ENCODE results near the gene CAVIN4. TPM values are rescaled to one million over a fixed set of nuclear protein-coding genes. Genes with fewer than 3 reads are reported as not detected.
A peak's percentile ranks its signal among the peaks of the same experiment; 100 is the strongest.

Gene CAVIN4
- total RNA-seq, 2 experiments from 2014 or later = not detected

DNA sequence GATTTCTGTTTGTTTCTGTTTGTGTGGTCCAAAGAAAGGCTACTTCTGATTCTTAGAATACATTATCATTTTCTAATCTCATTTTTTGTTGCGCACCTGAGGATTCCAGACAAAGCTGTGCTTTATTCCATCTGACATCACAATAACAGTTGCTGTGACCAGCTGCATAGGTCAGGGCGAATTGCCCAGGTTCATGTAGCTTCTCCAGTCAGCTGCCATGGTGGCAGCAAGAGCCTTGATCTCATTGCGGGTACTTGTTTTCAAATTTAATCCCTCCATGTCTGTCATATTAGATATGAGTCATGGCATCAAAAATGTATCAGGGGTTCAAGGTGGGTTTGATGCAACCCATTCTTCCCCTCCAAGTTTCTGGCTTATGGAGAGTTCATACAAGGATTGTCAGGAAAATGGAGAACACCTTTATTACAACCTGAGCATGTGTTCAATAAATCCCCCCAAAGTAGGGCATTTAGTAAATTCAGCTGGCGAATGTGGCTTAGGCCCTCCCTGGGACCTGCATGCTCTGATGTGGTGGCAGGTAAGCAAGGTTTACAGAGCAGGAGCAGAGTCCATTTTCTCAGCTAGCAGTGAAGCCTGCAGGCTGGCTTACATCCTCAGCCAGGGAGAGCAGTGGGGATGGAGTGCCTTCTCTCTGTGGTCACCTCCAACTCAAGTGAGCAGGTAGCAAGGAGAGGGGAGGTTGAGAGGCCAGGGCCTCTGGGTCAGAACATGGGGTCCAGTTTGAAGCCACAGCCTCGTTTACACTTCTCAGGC, 13.9 kb downstream of the CAVIN4 start:
- no peaks in the 10 kb centered on the region for H3K27me3 Mint-ChIP-seq (ENCODE audit: low read depth)
- H3K4me1 Mint-ChIP-seq (ENCODE audit: low read depth) = no peaks in the 10 kb centered on the region
- no peaks in the 10 kb centered on the region for H3K36me3 Mint-ChIP-seq (ENCODE audit: low read depth)
- DNase-seq = no peak
- CTCF ChIA-PET = interaction anchor here (1.4 kb wide), 1 partner anchor 9 kb away, joined by 4 read pairs; no protein-coding TSS in a partner anchor
- intact Hi-C loops (cut with micrococcal nuclease) = loop anchor here (10.0 kb wide), 1 partner anchor 117 kb away; the partner anchor contains the start of gene TMEFF1
- no peaks in the 10 kb centered on the region for H3K9me3 Mint-ChIP-seq
- no peak overlapping the region for H3K27ac Mint-ChIP-seq
- no peak overlapping the region for H3K4me3 Mint-ChIP-seq

DNA sequence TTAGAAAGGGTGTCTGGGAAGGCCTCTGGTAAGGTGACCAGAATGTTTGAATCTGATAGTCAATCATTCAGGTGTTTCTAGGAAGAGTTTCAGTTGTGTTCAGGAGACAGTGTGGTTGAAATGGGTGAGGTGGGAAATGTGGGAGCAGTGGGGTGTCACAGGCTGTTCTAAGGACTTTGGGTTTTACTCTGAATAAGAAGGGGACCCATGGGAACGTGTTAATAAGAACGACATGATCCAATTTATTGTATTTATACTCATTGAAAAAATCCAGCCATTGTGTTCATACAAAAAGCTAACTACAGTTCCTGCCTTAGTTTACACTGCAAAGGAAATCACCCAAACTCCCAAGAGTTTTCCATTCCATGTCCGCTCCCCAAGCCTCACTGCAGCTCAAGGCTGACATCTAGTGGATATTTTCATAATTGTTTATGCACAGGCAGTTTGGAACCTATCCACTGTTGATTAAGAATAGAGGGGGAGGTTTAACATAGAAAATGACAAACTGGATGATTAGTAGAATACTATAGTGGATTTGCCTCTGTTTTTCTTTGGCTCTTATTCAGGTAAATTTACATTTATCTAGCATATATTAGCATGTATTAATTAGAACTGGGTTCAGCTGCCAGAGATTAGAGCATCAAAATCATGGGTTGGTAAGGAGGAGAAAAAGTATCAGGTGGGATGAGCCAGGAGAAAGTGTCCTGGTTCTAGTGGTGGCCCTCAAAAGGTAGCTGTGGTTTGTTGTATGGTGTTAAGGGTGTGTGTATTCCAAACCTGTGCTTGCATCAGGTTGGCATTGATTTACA, 17.7 kb downstream of the CAVIN4 start:
- Mint-ChIP-seq H3K4me1 (ENCODE audit: low read depth) (peaks cover 15% of the 10 kb centered on the region), H3K36me3 (ENCODE audit: low read depth) (no peaks in the 10 kb centered on the region), H3K4me3 (no peak overlapping the region), H3K27me3 (ENCODE audit: low read depth) (no peaks in the 10 kb centered on the region), H3K9me3 (no peaks in the 10 kb centered on the region), H3K27ac (no peak overlapping the region)
- DNase-seq = peak; percentile 38
- intact Hi-C loops (cut with micrococcal nuclease) = loop anchor here (1.0 to 10.0 kb wide), 13 partner anchors 90 to 1411 kb away; partner anchors contain the start of genes ALG2, MRPL50, NR4A3 and SEC61B
- CTCF ChIA-PET = interaction anchor here (0.5 to 1.8 kb wide), 13 partner anchors 12 to 1330 kb away, joined by 3 to 7 read pairs (median 3); no protein-coding TSS in a partner anchor

DNA sequence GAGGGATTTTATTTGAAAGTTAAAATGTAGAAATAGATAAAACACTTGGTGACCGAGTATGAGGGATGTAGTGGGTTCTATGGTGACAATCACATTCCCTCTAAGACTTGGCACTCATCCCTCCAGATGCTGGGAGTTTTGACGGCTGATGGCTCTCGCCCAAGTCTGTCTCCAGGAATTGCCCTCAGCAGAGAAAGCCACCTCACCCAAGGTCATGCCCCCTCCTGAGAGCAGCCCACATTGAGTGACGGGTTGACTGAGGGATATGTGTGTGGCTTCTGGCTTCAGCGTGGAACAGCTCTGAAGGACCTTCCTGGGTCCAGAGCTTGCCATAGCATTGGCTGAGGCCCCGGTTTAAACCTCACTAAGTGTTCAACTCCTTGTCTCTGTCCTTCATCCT, 19.4 kb downstream of the CAVIN4 start:
- CTCF ChIA-PET = interaction anchor here (0.7 to 1.4 kb wide), 2 partner anchors 11 to 224 kb away, joined by 3 read pairs; no protein-coding TSS in a partner anchor
- Mint-ChIP-seq H3K27me3 (ENCODE audit: low read depth) (no peaks in the 10 kb centered on the region), H3K9me3 (no peaks in the 10 kb centered on the region), H3K4me3 (no peak overlapping the region), H3K4me1 (ENCODE audit: low read depth) (peaks cover 15% of the 10 kb centered on the region), H3K36me3 (ENCODE audit: low read depth) (no peaks in the 10 kb centered on the region), H3K27ac (no peak overlapping the region)
- intact Hi-C loops (cut with micrococcal nuclease) = loop anchor here (5.0 to 10.0 kb wide), 7 partner anchors 122 to 1375 kb away; partner anchors contain the start of genes ALG2, MRPL50, NR4A3 and SEC61B
- no peak for DNase-seq

DNA sequence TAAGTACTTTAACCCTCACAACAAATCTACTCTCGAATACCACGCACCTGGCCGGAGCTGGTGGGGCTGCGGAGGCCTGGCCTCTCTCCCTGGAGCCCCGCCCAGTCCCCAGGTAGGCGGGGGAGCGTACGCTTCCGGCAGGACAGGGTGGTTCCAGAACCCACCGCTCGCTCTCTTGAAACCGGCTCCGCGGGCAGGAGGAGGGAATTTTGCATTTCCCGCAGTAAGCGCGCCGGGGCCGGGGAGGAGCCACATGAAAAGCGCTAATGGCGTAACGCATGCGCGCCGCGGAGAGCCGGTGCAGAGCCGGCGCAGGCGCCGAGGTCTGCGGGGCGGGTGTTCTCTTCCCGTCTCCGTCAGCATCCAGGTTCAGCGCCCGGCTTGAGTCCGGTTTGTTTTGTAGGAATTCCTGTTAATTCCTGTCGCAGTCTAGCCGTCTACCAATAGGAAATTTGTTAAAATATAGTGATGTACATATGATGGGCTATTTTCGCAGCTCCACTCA, 20.8 kb downstream of the CAVIN4 start:
- H3K4me3 Mint-ChIP-seq = peak overlapping the region; percentile 72
- no peaks in the 10 kb centered on the region for H3K27me3 Mint-ChIP-seq (ENCODE audit: low read depth)
- H3K9me3 Mint-ChIP-seq = no peaks in the 10 kb centered on the region
- peak; percentile 83 for DNase-seq
- CTCF ChIA-PET = interaction anchor here (0.6 to 4.1 kb wide), 3 partner anchors 11 to 714 kb away, joined by 3 to 42 read pairs (median 4); no protein-coding TSS in a partner anchor
- H3K27ac Mint-ChIP-seq = peak overlapping the region; percentile 58
- no peaks in the 10 kb centered on the region for H3K36me3 Mint-ChIP-seq (ENCODE audit: low read depth)
- peaks cover 15% of the 10 kb centered on the region for H3K4me1 Mint-ChIP-seq (ENCODE audit: low read depth)
- intact Hi-C loops (cut with micrococcal nuclease) = loop anchor here (1.0 to 10.0 kb wide), 11 partner anchors 124 to 1376 kb away; partner anchors contain the start of genes ALG2, INVS, MRPL50 and NR4A3

DNA sequence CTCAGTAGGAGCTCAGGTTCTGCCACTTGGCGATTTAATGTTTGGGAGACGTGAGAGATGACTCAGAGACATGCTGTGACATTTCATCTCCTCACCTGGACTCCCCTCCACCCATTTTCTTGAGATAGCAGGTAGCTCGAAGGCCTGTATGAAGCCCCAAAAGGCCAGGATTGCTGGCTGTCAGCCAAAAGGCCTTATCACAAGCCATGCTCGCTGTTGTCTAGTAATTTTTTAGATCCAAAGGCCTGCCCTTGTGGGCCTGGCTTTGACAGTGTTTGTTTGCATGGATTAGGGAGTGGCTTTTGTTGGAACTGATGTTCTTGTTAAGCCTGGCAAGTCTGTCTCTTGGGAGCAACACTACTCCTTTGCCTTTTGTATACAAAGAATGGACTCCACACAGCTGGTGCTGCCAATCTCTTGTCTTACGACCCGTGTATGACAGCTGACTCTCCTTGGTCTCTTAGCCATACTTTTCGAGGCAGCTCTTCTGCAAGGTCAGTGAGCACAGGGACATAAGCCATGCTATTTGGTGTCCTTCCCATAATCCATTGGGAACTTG, 22.7 kb downstream of the CAVIN4 start:
- intact Hi-C loops (cut with micrococcal nuclease) = loop anchor here (1.0 to 5.0 kb wide), 3 partner anchors 112 to 930 kb away; no protein-coding TSS in a partner anchor
- Mint-ChIP-seq H3K9me3 (no peaks in the 10 kb centered on the region), H3K4me3 (no peak overlapping the region), H3K27me3 (ENCODE audit: low read depth) (no peaks in the 10 kb centered on the region), H3K4me1 (ENCODE audit: low read depth) (peaks cover 15% of the 10 kb centered on the region), H3K27ac (no peak overlapping the region), H3K36me3 (ENCODE audit: low read depth) (no peaks in the 10 kb centered on the region)
- DNase-seq = no peak
- CTCF ChIA-PET = interaction anchor here (1.5 to 4.1 kb wide), 5 partner anchors 9 to 712 kb away, joined by 4 to 42 read pairs (median 5); no protein-coding TSS in a partner anchor

DNA sequence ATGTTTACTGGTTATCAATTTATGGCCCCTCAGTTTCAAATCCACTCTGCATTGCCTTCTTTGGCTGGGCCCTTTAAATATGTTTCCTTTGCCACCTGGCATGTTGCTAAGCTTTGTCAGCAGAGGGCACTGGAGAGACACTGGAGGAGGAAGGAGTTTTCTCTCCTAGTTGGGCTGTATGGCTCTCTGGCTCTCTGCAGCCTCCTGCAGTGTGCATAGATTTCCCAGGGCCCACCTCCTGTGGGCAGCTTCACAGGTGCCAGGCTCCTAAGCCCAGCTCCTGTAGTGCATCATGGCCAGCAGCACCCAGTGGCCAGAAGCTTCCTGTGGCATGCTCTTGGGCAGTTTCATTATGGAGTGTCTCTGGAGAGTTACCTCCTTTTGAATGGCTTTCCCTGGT, 23.3 kb downstream of the CAVIN4 start:
- Mint-ChIP-seq H3K4me1 (ENCODE audit: low read depth) (peaks cover 15% of the 10 kb centered on the region), H3K9me3 (no peaks in the 10 kb centered on the region), H3K27ac (no peak overlapping the region), H3K36me3 (ENCODE audit: low read depth) (no peaks in the 10 kb centered on the region), H3K4me3 (no peak overlapping the region), H3K27me3 (ENCODE audit: low read depth) (no peaks in the 10 kb centered on the region)
- peak; percentile 61 for DNase-seq
- CTCF ChIA-PET = interaction anchor here (0.6 to 4.1 kb wide), 12 partner anchors 10 to 1006 kb away, joined by 3 to 42 read pairs (median 4); no protein-coding TSS in a partner anchor
- intact Hi-C loops (cut with micrococcal nuclease) = loop anchor here (1.0 to 5.0 kb wide), 3 partner anchors 111 to 929 kb away; no protein-coding TSS in a partner anchor

DNA sequence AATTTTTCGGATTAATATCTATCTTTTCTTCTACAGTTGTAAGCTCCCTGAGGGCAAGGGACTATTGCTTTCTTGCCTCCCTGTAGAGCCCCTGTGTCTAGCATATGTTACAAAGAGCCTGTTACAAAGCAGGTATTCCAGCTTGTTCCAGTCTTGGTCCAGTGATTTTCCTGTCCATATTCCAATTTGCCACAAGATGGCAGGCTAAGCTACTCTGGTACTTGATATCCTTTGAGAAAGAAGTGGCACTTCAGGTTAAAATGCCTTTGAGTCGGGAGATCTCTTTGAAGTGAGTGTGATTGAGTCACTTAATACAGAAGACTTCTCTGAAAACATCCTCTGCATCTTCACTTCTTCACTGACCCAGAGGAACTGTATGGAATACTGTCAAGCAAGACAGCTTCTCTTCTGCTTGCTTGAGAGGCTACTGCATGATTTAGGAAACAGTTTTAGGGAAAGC, 24.5 kb downstream of the CAVIN4 start:
- Mint-ChIP-seq H3K4me3 (no peak overlapping the region), H3K4me1 (ENCODE audit: low read depth) (peaks cover 15% of the 10 kb centered on the region), H3K9me3 (no peaks in the 10 kb centered on the region), H3K27ac (no peak overlapping the region), H3K27me3 (ENCODE audit: low read depth) (no peaks in the 10 kb centered on the region), H3K36me3 (ENCODE audit: low read depth) (no peaks in the 10 kb centered on the region)
- intact Hi-C loops (cut with micrococcal nuclease) = loop anchor here (1.0 to 5.0 kb wide), 2 partner anchors 110 to 709 kb away; no protein-coding TSS in a partner anchor
- CTCF ChIA-PET = interaction anchor here (0.6 to 4.1 kb wide), 14 partner anchors 13 to 787 kb away, joined by 3 to 42 read pairs (median 4); no protein-coding TSS in a partner anchor
- DNase-seq = peak; percentile 17

DNA sequence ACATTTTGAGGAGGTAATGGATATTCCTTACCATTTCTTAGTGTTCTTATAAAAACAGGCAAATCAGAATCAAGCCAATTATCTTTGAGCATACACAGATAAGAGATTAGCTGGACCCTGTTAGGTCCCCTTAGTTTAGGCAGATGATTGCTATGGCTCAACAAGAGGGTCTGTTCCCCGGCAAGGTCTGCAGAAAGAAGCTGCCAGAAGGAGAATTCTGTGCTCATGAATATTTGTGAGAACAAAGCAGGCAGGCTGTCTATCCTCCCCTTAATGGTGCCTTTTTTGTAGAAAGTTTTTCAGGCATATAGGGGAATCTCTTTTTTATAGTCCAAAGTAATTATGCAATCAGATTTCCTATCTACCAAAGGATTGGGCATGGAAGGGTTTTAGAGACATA, 27.5 kb downstream of the CAVIN4 start:
- CTCF ChIA-PET = no interaction called here

DNA sequence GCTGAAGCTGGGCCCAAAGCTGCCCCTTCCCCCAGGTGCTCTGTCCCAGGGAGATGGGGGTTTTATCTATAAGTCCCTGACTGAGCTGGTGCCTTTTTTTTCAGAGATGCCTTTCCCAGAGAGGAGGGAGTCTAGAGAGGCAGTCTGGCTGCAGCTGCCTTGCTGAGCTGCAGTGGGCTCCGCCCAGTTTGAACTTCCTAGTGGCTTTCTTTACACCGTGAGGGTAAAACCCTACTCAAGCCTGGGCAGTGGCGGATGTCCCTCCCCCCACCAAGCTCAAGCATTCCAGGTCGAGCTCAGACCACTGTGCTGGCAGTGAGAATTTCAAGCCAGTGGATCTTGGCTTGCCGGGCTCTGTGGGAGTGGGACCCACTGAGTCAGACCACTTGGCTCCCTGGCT, 41.3 kb downstream of the CAVIN4 start:
- Mint-ChIP-seq H3K4me3 (no peak overlapping the region), H3K27ac (no peak overlapping the region), H3K36me3 (ENCODE audit: low read depth) (no peaks in the 10 kb centered on the region), H3K9me3 (peaks cover 16% of the 10 kb centered on the region), H3K4me1 (ENCODE audit: low read depth) (no peaks in the 10 kb centered on the region), H3K27me3 (ENCODE audit: low read depth) (peaks cover 7% of the 10 kb centered on the region)
- CTCF ChIA-PET = interaction anchor here (0.6 kb wide), 1 partner anchor 25 kb away, joined by 6 read pairs; no protein-coding TSS in a partner anchor
- no peak for DNase-seq
- intact Hi-C loops (cut with micrococcal nuclease) = no loop called here

More for the DNA sequence above, 27.5 kb downstream of the CAVIN4 start:
- Mint-ChIP-seq H3K27me3 (ENCODE audit: low read depth) (no peaks in the 10 kb centered on the region), H3K4me3 (no peak overlapping the region), H3K27ac (no peak overlapping the region), H3K36me3 (ENCODE audit: low read depth) (no peaks in the 10 kb centered on the region), H3K4me1 (ENCODE audit: low read depth) (no peaks in the 10 kb centered on the region), H3K9me3 (no peaks in the 10 kb centered on the region)
- DNase-seq = no peak
- intact Hi-C loops (cut with micrococcal nuclease) = no loop called here

DNA sequence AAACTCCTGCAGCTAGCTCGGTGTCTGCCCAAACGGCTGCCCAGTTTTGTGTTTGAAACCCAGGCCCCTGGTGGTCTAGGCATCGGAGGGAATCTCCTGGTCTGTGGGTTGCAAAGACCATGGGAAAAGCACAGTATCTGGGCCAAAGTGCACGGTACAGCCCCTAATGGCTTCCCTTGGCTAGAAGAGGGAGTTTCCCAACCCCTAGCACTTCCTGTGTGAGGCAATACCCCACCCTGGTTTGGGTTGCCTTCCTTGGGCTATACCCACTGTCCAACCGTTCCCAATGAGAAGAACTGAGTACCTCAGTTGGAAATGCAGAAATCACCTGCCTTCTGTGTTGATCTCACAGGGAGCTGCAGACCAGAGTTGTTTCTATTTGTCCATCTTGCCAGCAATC, 41.8 kb downstream of the CAVIN4 start:
- H3K27me3 Mint-ChIP-seq (ENCODE audit: low read depth) = peaks cover 7% of the 10 kb centered on the region
- intact Hi-C loops (cut with micrococcal nuclease) = no loop called here
- CTCF ChIA-PET = interaction anchor here (0.6 kb wide), 1 partner anchor 25 kb away, joined by 6 read pairs; no protein-coding TSS in a partner anchor
- peaks cover 16% of the 10 kb centered on the region for H3K9me3 Mint-ChIP-seq
- H3K4me1 Mint-ChIP-seq (ENCODE audit: low read depth) = no peaks in the 10 kb centered on the region
- H3K27ac Mint-ChIP-seq = no peak overlapping the region
- no peaks in the 10 kb centered on the region for H3K36me3 Mint-ChIP-seq (ENCODE audit: low read depth)
- H3K4me3 Mint-ChIP-seq = no peak overlapping the region
- no peak for DNase-seq

DNA sequence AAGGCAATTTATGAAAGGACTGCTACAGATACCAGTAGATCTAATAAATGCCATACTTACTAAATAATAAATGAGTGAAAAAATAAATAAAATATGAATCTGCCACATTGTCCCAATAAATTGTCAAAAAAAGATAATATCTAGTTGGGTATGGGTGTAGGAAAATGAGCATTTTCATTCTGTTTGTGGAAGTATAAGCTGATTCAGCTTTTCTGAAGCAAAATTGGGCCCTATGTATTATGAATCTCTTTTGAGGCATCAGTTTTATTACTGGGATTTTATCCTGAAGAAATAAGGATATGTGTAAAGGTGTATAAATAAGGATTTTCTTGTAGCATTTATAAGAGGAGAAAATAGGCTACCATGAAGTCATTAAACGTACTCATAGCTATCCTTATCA, 46.1 kb downstream of the CAVIN4 start:
- intact Hi-C loops (cut with micrococcal nuclease) = no loop called here
- Mint-ChIP-seq H3K9me3 (peaks cover 2% of the 10 kb centered on the region), H3K4me3 (no peak overlapping the region), H3K36me3 (ENCODE audit: low read depth) (peaks cover 2% of the 10 kb centered on the region), H3K4me1 (ENCODE audit: low read depth) (no peaks in the 10 kb centered on the region), H3K27ac (no peak overlapping the region), H3K27me3 (ENCODE audit: low read depth) (peaks cover 2% of the 10 kb centered on the region)
- DNase-seq = no peak
- CTCF ChIA-PET = no interaction called here

All from activated naive CD4-positive, alpha-beta T cell treated with anti-CD3 and anti-CD28 coated beads for 36 hours (primary cell).